ENCODE measurements around the gene KHK. TPM values are rescaled to one million over a fixed set of nuclear protein-coding genes. Genes with fewer than 3 reads are reported as not detected.
A peak's percentile ranks its signal among the peaks of the same experiment; 100 is the strongest.

The KHK gene
- total RNA-seq, 4 donors from 2014 or later = 2.8 to 6.3 (median 3.8) TPM

DNA sequence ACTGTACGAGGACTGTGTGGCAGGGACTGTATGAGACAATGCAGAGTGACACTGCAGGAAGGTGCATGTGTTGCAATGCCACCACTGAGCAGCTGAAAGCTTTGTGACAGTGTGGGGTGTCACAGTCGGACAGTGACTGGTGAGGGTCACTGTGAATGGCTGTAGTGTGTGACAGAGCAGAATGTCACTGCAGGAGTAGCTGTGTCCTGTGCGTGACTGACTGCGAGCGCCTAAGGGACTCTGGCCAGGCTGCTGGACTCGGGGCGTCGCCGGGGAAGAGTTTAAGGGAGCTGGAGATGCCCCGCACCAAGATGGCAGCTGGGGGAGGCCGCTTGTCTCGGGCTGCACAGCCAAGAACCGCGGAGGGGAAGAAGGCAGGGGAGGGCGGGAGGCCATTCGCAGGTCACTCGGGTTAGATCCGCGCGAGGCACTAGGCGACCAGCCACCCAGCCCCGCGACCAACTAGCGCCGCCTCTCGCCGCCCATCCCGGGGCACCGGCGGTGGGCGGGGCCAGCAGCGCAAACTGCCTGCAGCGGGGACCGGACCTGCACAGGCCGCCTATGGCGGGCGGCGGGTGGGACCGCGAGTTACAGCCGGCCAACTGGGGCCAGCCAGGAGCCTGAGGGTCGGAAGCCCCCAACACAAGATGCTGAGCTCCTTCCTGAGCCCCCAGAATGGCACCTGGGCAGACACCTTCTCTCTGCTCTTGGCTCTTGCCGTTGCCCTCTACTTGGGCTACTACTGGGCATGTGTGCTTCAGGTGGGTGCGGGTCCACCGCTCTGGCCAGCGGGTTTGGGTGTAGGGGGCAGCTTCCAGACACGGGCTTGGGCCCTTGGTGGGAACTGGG lies 37.0 kb downstream of the KHK start, which contains the start of gene ABHD1:
ABHD1 (plus strand) TSS at position 514 of the 849 bp plus-strand sequence; CDS start at position 648, 134 bp downstream.
- peak in 1 of 2 donors; percentile 88 for DNase-seq (ENCODE audit: low spot score in 2 of 2)
- Histone ChIP-seq H3K27ac (no peak within 1 kb of the TSS), H3K9me3 (no peaks in the 10 kb centered on the region), H3K36me3 (no peaks in the 10 kb centered on the region), H3K4me1 (peaks cover 19% of the 10 kb centered on the region), H3K4me3 (peak within 1 kb of the TSS; percentile 60), H3K27me3 (peaks cover 6% of the 10 kb centered on the region)
- no peak for TF ChIP-seq POLR2AphosphoS5 (IDR thresholded peaks at IDR 0.05)
- 9% methylated on average over 9 of the region's 47 CpGs for WGBS

GRCh38 chr2:27125104-27125503 lies 38.5 kb downstream of the KHK start:
- H3K4me3 ChIP-seq = no peak overlapping the region
- no peak overlapping the region for H3K27ac ChIP-seq
- TF ChIP-seq POLR2A (IDR thresholded peaks at IDR 0.05) = no peak
- TF ChIP-seq POLR2AphosphoS5 (IDR thresholded peaks at IDR 0.05) = no peak
- TF ChIP-seq CTCF (IDR thresholded peaks at IDR 0.05) = no peak
- no peak for TF ChIP-seq EP300 (IDR thresholded peaks at IDR 0.05)
- WGBS = 92% methylated on average over 3 of the region's 3 CpGs
- peaks cover 14% of the 10 kb centered on the region for H3K4me1 ChIP-seq
- H3K9me3 ChIP-seq = no peaks in the 10 kb centered on the region
- no peak for DNase-seq (ENCODE audit: low spot score in 2 of 2)
- H3K36me3 ChIP-seq = peaks cover 7% of the 10 kb centered on the region
- H3K27me3 ChIP-seq = no peaks in the 10 kb centered on the region

- H3K9me3 ChIP-seq = no peaks in the 10 kb centered on the region
- no peak overlapping the region for H3K4me3 ChIP-seq
- no peak overlapping the region for H3K27ac ChIP-seq
- H3K27me3 ChIP-seq = no peaks in the 10 kb centered on the region
- peak in 1 of 2 donors; percentile 6 for DNase-seq (ENCODE audit: low spot score in 2 of 2)
- H3K4me1 ChIP-seq = peaks cover 14% of the 10 kb centered on the region
- peaks cover 19% of the 10 kb centered on the region for H3K36me3 ChIP-seq
- WGBS = 52% methylated on average over 5 of the region's 5 CpGs
- TF ChIP-seq POLR2AphosphoS5 (IDR thresholded peaks at IDR 0.05) (no peak), POLR2A (IDR thresholded peaks at IDR 0.05) (no peak), EP300 (IDR thresholded peaks at IDR 0.05) (no peak), CTCF (IDR thresholded peaks at IDR 0.05) (no peak)
Observed at GRCh38 chr2:27126252-27126710, 39.7 kb downstream of the KHK start.

DNA sequence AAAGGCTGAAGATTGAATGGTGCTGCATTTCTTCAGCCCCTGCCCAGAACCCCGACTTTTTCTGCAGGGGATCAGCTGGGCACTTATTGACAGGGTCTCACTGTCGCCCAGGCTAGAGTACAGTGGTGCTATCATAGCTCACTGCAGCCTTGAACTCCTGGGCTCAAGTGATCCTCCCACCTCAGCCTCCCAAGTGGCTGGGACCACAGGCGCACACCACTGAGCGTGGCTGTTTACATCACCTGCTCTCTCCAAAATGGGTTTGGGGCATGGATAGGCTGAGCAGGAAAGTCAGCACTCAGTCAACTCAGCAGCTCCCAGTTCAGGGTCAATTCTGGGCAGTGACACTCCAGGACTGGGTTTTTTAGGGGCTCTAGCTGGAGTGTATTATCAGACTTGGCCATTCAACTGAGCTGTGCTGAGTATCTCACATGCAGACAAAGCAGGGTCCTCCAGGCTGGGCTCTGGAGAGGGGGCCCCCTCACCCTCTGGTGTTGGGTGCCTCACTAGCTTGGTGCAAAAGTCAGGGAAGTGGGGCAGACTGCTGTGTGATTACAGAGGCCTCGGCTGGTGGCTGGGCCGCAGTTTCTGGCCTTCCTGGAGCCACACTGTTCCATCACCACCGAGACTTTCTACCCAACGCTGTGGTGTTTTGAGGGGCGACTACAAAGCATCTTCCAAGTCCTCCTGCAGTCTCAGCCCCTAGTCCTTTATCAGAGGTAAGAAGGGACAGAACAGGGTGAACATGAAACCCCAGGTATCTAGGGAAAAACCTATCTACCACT lies 41.5 kb downstream of the KHK start:
- Histone ChIP-seq H3K27me3 (no peaks in the 10 kb centered on the region), H3K4me3 (no peak overlapping the region), H3K36me3 (peaks cover 33% of the 10 kb centered on the region), H3K4me1 (peaks cover 18% of the 10 kb centered on the region), H3K9me3 (no peaks in the 10 kb centered on the region), H3K27ac (no peak overlapping the region)
- no peak for TF ChIP-seq POLR2AphosphoS5 (IDR thresholded peaks at IDR 0.05)
- TF ChIP-seq EP300 (IDR thresholded peaks at IDR 0.05) = no peak
- no peak for TF ChIP-seq CTCF (IDR thresholded peaks at IDR 0.05)
- TF ChIP-seq POLR2A (IDR thresholded peaks at IDR 0.05) = no peak
- WGBS = 71% methylated on average over 2 of the region's 9 CpGs
- peak in 1 of 2 donors; percentile 26 for DNase-seq (ENCODE audit: low spot score in 2 of 2)

DNA sequence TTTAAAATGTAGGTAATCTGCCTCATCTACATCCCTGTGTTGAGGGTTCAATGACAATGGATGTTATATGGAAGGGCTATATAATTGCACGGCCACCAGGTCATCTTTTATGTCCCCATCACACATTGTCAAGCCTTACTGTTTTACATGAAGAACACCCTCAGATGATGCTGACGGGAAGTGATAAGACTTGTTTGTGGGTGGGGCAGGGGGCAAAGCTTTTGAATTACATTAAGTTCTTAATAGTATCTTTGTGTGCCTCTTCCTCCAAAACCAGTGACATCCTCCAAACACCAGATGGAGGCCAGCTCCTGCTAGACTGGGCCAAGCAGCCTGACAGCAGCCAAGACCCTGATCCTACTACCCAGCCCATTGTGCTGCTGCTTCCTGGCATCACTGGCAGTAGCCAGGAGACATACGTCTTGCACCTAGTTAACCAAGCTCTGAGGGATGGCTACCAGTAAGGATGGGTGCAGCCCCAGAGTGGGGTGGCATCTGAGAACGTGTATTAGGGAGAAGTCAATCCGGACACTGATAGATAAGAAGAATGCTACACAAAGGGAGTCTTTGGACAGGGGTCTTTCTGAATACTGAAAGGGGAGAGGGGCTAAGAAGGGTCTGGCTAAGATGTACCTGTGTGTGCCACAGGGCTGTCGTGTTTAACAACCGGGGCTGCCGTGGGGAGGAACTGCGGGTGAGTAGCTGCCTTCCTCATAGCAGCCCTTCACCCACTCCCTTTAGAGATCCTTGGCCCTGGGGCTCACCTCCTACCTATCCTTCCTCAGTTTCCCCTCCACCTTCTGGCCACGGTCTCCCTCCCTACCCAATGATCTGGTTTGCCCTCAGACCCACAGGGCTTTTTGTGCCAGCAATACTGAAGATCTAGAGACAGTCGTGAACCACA lies 42.3 kb downstream of the KHK start:
- no peak for DNase-seq (ENCODE audit: low spot score in 2 of 2)
- WGBS = 79% methylated on average over 11 of the region's 11 CpGs

More for the DNA sequence above, 42.3 kb downstream of the KHK start:
- no peaks in the 10 kb centered on the region for H3K27me3 ChIP-seq
- H3K4me1 ChIP-seq = peaks cover 18% of the 10 kb centered on the region
- peaks cover 33% of the 10 kb centered on the region for H3K36me3 ChIP-seq
- H3K4me3 ChIP-seq = no peak overlapping the region
- H3K9me3 ChIP-seq = no peaks in the 10 kb centered on the region
- TF ChIP-seq POLR2AphosphoS5 (IDR thresholded peaks at IDR 0.05) (no peak), POLR2A (IDR thresholded peaks at IDR 0.05) (no peak), EP300 (IDR thresholded peaks at IDR 0.05) (no peak), CTCF (IDR thresholded peaks at IDR 0.05) (no peak)
- H3K27ac ChIP-seq = no peak overlapping the region

Measured in suprapubic skin (tissue), 4 donors.